OCI-LY7 (cell line): ENCODE measurements around the gene AGR3.

ENCODE experiments used
- CTCF ChIP-seq: fragments of 200-600 bp; sonication (generic); conservative IDR thresholded peaks from 2 replicates; pipeline ENCODE4 v1.5.1; 2014; ENCODE audit warnings: mild to moderate bottlenecking, antibody characterized with exemption, low read length, moderate library complexity, mixed read lengths
- EZH2phosphoT487 ChIP-seq: fragments of 200-600 bp; sonication (generic); IDR thresholded peaks from 2 replicates; pipeline ENCODE4 v1.6.1; 2018; ENCODE audit warnings: low read depth, borderline replicate concordance, mild to moderate bottlenecking, mixed run types, antibody characterized with exemption, low read length, moderate library complexity, mixed read lengths

GRCh38 chr7:16816824-16817223, 65.0 kb downstream of the AGR3 start:
- TF ChIP-seq CTCF (no peak), EZH2phosphoT487 (no peak)
